HG03378 (cell line): ENCODE results near the gene SEC61A1.
A peak's percentile ranks its signal among the peaks of the same experiment; 100 is the strongest.

Experiments
- ATAC-seq: cut with Tn5 transposase; IDR thresholded peaks from one replicate; pipeline ENCODE4 v1.9.1; 2021; ENCODE audit warnings: mild to moderate bottlenecking, moderate library complexity; ENCODE audit not compliant: unreplicated experiment

The SEC61A1 gene

GRCh38 chr3:128077202-128077624 is 25.0 kb downstream of the SEC61A1 start:
- no peak for ATAC-seq

GRCh38 chr3:128077665-128078064 is 25.4 kb downstream of the SEC61A1 start:
- ATAC-seq, result no peak

DNA sequence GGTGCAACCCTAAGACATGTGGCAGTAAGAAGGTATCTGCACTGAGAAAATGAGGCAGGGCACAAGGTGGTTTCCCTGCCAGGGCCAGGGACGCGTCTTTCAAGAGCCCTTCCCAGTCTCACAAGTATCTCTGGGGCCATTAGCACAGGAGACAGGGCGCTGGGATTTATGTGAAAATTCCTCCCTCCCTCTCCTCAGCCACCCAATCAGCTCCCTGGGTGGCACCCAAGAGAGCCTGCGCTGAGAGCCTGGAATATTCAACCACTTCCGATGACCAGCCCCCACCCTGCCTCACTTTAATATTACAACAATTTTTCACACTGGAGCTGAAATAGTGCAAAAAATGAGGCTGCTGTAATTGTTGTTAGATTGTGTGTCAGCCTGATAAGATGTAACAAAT is 26.1 kb downstream of the SEC61A1 start:
- ATAC-seq, result no peak

DNA sequence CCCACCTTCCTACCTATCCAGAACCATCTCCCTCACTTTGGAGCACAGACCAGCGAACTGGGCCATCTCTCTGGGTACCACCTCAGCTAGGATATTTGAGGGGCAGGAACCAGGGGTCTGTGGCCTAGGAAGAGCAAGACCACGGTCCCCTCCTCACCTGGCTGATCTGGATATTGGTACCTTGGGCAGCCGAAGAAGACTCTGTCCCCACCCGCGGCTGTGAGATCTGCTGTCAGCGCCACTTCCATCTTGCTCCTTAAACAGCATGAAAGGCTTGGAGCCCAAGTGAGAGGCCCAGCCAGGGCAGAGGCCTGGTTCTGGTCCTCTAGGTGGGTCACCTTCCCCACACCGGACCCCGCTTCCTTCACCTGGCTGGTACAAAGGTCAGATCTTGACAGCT is 26.6 kb downstream of the SEC61A1 start:
- ATAC-seq, result no peak

DNA sequence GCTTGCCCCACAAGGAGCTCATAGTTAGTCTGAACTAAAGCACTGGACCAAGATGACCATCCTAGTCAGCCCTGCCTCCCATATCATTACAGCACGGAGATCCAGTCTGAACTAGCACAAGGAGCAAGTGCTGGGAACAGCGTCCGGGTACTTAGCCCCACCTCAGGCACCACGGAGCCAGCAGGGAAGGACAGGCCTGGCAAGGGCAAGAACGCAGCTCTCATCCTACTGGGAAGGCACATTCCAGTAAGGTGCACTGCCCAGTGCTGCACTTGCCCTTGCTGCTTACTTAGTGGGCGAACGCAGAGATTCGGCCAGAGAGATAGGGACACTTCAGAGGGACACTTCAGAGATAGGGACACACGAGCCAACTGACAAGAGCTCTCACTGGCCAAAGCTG is 27.6 kb downstream of the SEC61A1 start:
- no peak for ATAC-seq

DNA sequence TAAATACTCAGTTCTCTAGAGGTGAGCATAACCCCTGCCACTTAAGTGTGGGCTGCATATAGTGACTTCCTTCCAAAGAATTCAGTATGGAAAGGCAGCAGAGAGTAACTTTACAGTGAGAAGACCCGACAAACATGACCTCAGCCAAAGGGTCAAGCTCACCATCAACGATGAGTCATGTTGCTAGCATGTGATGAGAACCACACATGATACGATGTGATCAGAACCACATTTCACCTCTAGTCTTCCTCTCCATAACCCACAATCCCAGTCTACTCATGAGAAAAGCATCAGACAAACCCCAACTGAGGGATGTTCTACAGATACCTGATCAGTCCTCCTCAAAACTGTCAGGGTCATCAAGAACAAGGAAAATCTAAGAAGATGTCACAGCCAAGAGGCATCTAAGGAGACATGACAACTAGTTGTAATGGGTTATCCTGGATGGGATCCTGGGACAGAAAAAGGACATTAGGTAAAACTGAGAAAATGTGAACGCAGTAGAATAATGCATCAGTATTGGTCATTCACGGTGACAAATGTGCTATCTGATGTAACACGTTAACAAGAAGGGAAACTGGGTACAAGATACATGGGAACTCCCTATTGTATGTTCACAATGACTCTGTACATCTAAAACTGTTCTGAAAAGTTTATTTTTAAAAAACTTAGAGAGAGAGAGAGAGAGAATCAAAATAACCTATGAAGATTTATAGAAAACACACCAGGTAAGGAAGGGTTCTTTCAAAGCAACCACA is 28.3 kb downstream of the SEC61A1 start:
- no peak for ATAC-seq

DNA sequence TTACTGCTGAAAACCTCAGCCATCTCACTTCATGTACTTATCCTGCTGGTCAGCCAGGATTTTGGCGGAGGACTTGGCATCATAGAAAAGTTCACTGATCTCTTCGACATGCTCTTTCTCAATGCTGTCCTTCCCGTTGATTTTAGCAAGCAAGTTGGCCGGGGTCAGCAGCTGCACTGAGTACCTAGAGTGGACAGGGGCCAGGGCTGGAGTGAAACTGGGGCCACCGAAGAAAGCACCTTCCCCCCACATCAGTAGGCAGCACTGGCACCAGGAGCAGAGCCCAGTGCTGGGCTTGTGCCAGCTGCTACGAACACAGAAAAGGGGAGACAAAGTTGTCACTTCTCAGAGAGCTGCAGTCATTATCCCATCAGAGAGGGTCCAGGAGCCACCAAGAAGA is 29.0 kb downstream of the SEC61A1 start:
- ATAC-seq, result no peak

- no peak for ATAC-seq
Measured at GRCh38 chr3:128081846-128082245, 29.6 kb downstream of the SEC61A1 start.

DNA sequence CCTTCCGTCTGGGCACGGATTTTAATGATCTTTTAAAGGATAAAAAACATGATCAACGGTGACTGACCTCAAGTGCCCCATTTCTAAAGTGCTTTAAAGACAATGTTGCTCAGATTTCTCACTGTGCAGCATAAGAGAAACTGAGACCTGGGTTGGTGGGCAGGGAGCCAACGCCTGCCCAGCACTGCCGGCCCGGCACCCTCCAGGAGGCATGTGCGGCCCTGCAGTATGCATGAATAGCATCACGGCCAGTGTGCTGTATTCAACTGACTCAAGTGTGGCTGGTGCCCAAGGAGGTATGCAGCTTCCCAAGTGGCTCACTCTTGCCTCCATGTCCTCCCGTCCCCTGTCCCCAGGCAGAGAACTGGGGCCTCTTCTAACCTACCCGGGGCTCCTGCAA is 30.3 kb downstream of the SEC61A1 start:
- ATAC-seq, result no peak

DNA sequence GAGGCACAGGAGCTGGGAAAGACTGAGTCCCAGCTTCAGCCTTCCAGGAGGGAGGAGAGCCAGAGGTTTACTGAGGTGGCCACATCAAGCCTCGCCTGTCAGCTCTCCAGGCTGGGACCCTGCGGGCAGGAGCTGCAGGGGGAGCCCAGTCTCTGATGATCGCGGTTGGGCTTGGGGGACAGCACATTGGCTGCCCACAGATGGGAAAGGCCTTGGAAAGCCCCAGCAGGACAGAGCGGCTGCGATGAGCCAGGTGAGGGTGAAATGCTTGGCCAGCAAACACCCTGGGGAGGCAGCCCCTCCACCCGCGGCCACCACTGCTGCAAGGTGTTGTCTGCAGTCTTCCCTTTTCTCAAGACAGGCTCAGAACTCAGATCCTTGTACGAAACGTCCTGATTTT is 31.2 kb downstream of the SEC61A1 start:
- ATAC-seq, result no peak

DNA sequence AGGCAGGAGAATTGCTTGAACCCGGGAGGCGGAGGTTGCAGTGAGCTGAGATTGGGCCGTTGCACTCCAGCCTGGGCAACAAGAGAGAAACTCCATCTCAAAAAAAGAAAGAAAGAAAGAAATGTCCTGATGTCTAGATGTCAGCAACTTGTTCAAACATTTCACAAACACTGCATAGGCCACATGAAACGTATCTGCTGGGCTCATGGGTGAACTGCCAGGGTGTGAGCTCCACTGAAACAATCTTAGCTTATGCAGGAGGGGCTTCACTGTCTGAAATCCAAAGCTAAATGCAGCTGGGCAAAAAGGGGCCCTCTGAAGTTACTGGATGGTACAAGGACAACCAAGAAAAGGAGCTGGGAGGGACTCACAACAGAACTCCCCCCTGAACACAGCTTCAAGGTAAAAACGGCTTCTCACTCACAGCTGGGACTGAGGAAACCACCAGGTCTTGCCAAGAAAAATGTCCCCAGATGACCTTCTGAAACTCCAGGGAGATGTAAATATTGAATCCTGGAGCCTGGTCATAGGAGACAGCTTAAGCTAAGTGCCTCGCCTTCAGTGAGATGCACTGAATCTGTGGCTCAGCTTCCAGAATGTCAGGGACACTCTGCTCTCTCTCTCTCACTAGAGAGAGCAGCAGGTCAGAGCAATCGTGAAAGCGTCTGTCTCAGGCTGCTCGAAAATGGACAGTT is 31.9 kb downstream of the SEC61A1 start:
- no peak for ATAC-seq

DNA sequence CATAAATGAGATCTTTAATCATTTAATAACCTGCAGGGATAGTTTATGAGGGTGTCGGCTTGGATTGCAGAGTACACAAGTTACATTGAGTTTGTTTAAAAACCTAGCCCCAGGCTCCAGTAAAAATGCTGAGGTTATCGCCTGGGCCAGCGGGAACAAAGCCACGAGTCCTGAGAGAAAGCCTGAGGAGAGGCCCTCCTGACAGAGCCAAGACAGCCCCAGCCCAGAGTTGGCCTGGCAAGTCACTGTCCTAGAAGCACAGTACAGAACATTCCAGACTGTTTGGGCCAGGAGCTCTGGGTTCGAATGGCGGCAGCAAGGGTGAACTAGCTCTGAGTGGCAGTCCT is 32.4 kb downstream of the SEC61A1 start:
- no peak for ATAC-seq

- ATAC-seq, result no peak
Measured at GRCh38 chr3:128089135-128089534, 36.9 kb downstream of the SEC61A1 start.

- no peak for ATAC-seq
Measured at GRCh38 chr3:128091586-128091985, 39.3 kb downstream of the SEC61A1 start.

GRCh38 chr3:128094295-128095151 is 42.3 kb downstream of the SEC61A1 start:
- no peak for ATAC-seq

- peak; percentile 71 for ATAC-seq
Measured at GRCh38 chr3:128095222-128095703, 43.0 kb downstream of the SEC61A1 start.

DNA sequence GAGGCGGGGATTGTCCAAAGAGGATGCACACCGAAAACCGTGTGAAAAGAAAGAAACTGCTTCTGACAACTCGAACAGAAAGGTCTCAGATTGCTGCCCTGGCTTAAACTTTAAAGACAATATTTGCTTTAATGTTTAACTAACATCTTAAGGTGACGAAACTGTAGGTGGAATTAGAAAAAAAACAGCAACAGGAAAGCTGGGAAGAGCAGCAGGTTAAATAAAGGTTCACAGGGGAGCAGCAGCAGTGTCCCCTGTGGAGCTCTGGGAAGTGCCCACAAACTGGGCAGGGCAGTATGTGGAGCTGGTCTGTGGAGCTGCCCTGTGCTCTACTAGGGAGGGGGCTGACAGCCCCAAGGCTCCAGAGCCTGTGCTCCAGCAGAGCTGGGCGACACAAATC is 46.0 kb downstream of the SEC61A1 start:
- ATAC-seq, result no peak

DNA sequence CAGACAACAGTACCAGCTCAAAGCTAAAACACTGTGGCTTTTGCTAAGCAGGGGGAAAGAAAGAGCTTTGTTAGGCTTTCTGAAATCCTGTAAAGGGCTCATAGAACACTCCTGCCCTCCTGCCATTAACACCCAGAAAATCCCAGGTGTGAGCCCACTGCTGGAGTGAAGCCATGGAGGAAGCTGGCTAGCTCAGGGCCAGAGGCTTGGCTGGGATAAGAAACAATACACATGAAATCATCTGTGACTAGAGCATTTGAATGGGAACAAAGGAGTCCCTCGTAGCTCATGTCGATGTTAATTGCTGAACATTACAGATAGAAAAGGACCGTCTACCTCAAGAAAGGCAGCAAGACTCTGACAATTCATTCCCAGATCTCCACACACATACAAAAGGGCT is 47.9 kb downstream of the SEC61A1 start:
- no peak for ATAC-seq

DNA sequence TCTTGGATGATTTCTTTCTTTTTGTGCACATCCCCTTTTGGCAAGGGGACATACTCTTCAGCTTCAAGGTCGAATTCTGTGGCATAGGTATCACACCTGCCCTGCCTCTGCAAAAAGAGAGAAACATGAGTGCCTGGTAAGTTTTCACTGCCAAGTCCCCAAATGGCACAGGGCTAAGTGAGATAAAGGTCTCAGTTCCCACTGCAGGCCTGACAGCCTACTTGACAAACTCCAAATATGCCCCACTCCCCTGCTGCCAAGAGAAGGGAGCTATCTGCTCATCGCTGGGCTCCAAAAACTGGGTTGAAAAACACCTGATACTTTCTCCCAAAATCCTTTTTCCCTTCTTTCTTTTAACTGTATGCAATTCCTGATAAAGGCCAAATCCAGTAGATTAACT is 48.4 kb downstream of the SEC61A1 start:
- no peak for ATAC-seq

DNA sequence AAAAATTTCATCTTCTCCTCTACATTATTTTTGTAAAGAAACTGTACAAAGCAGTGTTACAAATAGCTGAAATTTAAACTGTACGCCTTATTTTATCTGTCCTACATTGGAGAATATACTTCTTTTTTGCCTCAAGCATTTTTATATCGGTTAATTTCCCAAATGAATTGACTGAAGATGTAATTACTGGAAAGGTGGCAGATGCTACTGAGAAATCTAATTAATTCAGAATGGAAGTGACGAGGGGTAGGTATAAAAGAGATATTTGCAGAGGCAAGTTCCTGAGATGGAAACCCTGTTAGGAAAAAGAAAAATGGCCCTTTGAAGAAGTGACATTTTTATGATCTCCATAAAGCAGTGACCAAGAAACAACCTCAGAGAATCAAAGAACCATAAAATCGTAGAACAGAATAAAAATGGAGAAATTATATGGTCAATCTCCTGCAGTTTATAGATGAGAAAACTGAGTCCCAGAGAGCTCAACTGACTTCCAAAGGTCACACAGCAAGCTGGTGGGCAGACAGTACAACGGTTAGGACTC is 51.0 kb downstream of the SEC61A1 start:
- no peak for ATAC-seq

GRCh38 chr3:128107834-128108233 is 55.6 kb downstream of the SEC61A1 start:
- ATAC-seq, result no peak
